ENCODE results near the gene NGRN. TPM values are rescaled to one million over a fixed set of nuclear protein-coding genes. Genes with fewer than 3 reads are reported as not detected.

NGRN gene
- total RNA-seq, 1 donor, result 68.4 TPM

DNA sequence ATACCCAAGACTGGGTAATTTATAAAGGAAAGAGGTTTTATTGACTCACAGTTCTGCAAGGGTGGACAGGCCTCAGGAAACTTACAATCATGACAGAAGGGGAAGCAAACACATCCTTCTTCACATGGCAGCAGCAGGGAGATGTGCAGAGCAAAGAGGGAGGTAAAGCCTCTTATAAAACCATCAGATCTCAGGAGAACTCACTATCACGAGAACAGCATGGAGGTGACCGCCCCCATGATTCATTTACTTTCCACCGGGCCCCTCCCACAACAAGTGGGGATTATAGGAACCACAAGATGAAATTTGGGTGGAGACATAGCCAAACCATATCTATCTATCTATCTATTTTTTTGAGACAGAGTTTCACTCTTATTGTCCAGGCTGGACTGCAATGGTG is 26.1 kb upstream of the NGRN start:
- peaks cover 15% of the 10 kb centered on the region for H3K36me3 ChIP-seq (ENCODE audit: insufficient read depth, low read length)
- H3K27ac ChIP-seq (ENCODE audit: low read depth, low read length), result no peak overlapping the region
- no peak overlapping the region for H3K4me3 ChIP-seq (ENCODE audit: insufficient read depth, low read length)
- no peak overlapping the region for H3K4me2 ChIP-seq (ENCODE audit: insufficient read depth, low read length)
- no peaks in the 10 kb centered on the region for H3K79me2 ChIP-seq (ENCODE audit: insufficient read depth, low read length)
- H4K20me1 ChIP-seq (ENCODE audit: insufficient read depth, low read length), result no peaks in the 10 kb centered on the region
- H3K9me3 ChIP-seq (ENCODE audit: low read depth, low read length), result no peaks in the 10 kb centered on the region
- DNase-seq (ENCODE audit: insufficient read length, low spot score, missing footprints), result no peak
- TF ChIP-seq CTCF (IDR thresholded peaks at IDR 0.05; ENCODE audit: extremely low read depth, low read depth, low read length), result no peak
- no peaks in the 10 kb centered on the region for H3K27me3 ChIP-seq (ENCODE audit: insufficient read depth, low read length)
- no peak overlapping the region for H2AFZ ChIP-seq (ENCODE audit: low read length)
- H3K4me1 ChIP-seq (ENCODE audit: insufficient read depth, low read length), result peaks cover 6% of the 10 kb centered on the region

DNA sequence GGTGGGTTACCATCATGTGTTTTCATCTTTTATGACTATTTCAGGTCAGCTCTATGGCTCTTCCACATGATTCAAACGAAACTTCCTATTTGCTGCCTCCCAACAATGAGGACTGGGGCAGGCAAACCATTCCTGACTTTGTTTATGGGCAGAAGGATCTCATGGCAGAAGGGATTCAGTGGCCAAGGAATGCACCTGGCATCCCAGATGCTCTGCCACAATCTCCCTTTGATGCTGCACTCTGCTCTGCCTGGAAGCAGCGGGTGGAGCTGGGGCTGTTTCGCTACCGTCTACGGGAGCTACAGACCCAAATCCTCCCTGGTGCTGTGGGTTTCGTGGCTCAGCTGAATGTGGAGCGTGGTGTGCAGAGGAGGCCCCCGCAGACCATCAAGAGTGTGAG is 24.6 kb upstream of the NGRN start:
- TF ChIP-seq CTCF (IDR thresholded peaks at IDR 0.05; ENCODE audit: extremely low read depth, low read depth, low read length), result no peak
- Histone ChIP-seq H3K4me1 (ENCODE audit: insufficient read depth, low read length) (no peaks in the 10 kb centered on the region), H3K79me2 (ENCODE audit: insufficient read depth, low read length) (no peaks in the 10 kb centered on the region), H3K4me2 (ENCODE audit: insufficient read depth, low read length) (no peak overlapping the region), H2AFZ (ENCODE audit: low read length) (no peak overlapping the region), H4K20me1 (ENCODE audit: insufficient read depth, low read length) (no peaks in the 10 kb centered on the region), H3K27ac (ENCODE audit: low read depth, low read length) (no peak overlapping the region), H3K4me3 (ENCODE audit: insufficient read depth, low read length) (no peak overlapping the region), H3K36me3 (ENCODE audit: insufficient read depth, low read length) (peaks cover 15% of the 10 kb centered on the region), H3K27me3 (ENCODE audit: insufficient read depth, low read length) (no peaks in the 10 kb centered on the region), H3K9me3 (ENCODE audit: low read depth, low read length) (no peaks in the 10 kb centered on the region)
- DNase-seq (ENCODE audit: insufficient read length, low spot score, missing footprints), result no peak

- Histone ChIP-seq H3K4me2 (ENCODE audit: insufficient read depth, low read length) (no peak overlapping the region), H3K4me3 (ENCODE audit: insufficient read depth, low read length) (no peak overlapping the region), H3K79me2 (ENCODE audit: insufficient read depth, low read length) (no peaks in the 10 kb centered on the region), H3K9me3 (ENCODE audit: low read depth, low read length) (no peaks in the 10 kb centered on the region), H3K27ac (ENCODE audit: low read depth, low read length) (no peak overlapping the region), H3K27me3 (ENCODE audit: insufficient read depth, low read length) (no peaks in the 10 kb centered on the region), H3K4me1 (ENCODE audit: insufficient read depth, low read length) (no peaks in the 10 kb centered on the region), H2AFZ (ENCODE audit: low read length) (no peak overlapping the region), H3K36me3 (ENCODE audit: insufficient read depth, low read length) (peaks cover 15% of the 10 kb centered on the region), H4K20me1 (ENCODE audit: insufficient read depth, low read length) (no peaks in the 10 kb centered on the region)
- no peak for TF ChIP-seq CTCF (IDR thresholded peaks at IDR 0.05; ENCODE audit: extremely low read depth, low read depth, low read length)
- DNase-seq (ENCODE audit: insufficient read length, low spot score, missing footprints), result no peak
These were observed 23.9 kb upstream of the NGRN start for GRCh38 chr15:90241343-90242192.

GRCh38 chr15:90243943-90244639 is 21.4 kb upstream of the NGRN start:
- H3K4me3 ChIP-seq (ENCODE audit: insufficient read depth, low read length), result no peak overlapping the region
- peak; percentile 43 for DNase-seq (ENCODE audit: insufficient read length, low spot score, missing footprints)
- TF ChIP-seq CTCF (IDR thresholded peaks at IDR 0.05; ENCODE audit: extremely low read depth, low read depth, low read length), result no peak
- no peaks in the 10 kb centered on the region for H3K9me3 ChIP-seq (ENCODE audit: low read depth, low read length)
- H3K27ac ChIP-seq (ENCODE audit: low read depth, low read length), result no peak overlapping the region
- no peaks in the 10 kb centered on the region for H3K27me3 ChIP-seq (ENCODE audit: insufficient read depth, low read length)
- no peak overlapping the region for H2AFZ ChIP-seq (ENCODE audit: low read length)
- H3K4me1 ChIP-seq (ENCODE audit: insufficient read depth, low read length), result peaks cover 4% of the 10 kb centered on the region
- H3K36me3 ChIP-seq (ENCODE audit: insufficient read depth, low read length), result peaks cover 5% of the 10 kb centered on the region
- H3K79me2 ChIP-seq (ENCODE audit: insufficient read depth, low read length), result no peaks in the 10 kb centered on the region
- no peaks in the 10 kb centered on the region for H4K20me1 ChIP-seq (ENCODE audit: insufficient read depth, low read length)
- H3K4me2 ChIP-seq (ENCODE audit: insufficient read depth, low read length), result no peak overlapping the region

Data from osteoblast (primary cell).